Measurements from ENCODE around the gene XYLT1.

Gene XYLT1

DNA sequence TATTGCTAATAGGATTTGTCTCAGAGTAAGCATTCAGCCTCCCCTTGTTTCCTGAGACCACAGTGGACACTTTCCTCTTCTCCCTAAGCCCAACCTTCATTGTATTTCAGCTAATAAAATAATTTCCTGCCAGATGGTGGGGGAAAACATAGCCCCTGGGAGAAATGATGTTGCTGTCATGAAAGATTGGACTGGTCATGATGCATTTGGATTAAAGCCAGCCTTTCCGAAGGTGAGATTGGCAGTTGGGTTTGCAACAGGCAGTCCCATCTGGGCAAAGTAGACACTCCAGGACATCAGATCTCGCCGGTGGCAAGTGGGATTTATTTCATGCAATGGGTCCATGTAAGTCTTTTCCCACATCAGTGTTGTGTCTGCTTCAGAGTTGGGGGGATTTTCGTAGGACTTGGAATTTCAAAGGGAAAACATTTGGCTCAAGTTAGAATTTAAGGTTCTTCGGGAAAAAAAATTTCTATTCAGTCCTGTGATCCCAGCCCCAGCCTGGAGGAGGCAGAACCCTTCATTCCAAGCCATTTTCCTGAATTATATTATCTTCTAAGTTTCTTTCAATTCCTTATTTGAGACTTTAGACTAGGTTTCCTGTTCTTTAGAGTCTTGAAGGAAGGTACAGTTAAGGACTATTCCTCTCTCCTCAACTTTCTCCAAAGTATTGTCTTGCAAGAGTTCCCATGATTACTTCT is 391.7 kb downstream of the XYLT1 start:
- no peaks in the 10 kb centered on the region for H3K79me2 ChIP-seq (ENCODE audit: low read length)
- H3K9me3 ChIP-seq (ENCODE audit: insufficient read depth, low read length), result no peaks in the 10 kb centered on the region
- H3K4me2 ChIP-seq (ENCODE audit: low read length), result no peak overlapping the region
- H4K20me1 ChIP-seq (ENCODE audit: insufficient read depth, low read length), result no peaks in the 10 kb centered on the region
- no peak overlapping the region for H3K4me3 ChIP-seq (ENCODE audit: low read length)
- peaks cover 10% of the 10 kb centered on the region for H3K27me3 ChIP-seq (ENCODE audit: low read depth, low read length)
- H3K4me1 ChIP-seq (ENCODE audit: low read length), result no peaks in the 10 kb centered on the region
- no peak overlapping the region for H2AFZ ChIP-seq (ENCODE audit: low read depth, low read length)
- no peak overlapping the region for H3K27ac ChIP-seq (ENCODE audit: low read length)
- no peak for TF ChIP-seq EZH2phosphoT487 (IDR thresholded peaks at IDR 0.05; ENCODE audit: low read depth)
- TF ChIP-seq, protein P1, sequence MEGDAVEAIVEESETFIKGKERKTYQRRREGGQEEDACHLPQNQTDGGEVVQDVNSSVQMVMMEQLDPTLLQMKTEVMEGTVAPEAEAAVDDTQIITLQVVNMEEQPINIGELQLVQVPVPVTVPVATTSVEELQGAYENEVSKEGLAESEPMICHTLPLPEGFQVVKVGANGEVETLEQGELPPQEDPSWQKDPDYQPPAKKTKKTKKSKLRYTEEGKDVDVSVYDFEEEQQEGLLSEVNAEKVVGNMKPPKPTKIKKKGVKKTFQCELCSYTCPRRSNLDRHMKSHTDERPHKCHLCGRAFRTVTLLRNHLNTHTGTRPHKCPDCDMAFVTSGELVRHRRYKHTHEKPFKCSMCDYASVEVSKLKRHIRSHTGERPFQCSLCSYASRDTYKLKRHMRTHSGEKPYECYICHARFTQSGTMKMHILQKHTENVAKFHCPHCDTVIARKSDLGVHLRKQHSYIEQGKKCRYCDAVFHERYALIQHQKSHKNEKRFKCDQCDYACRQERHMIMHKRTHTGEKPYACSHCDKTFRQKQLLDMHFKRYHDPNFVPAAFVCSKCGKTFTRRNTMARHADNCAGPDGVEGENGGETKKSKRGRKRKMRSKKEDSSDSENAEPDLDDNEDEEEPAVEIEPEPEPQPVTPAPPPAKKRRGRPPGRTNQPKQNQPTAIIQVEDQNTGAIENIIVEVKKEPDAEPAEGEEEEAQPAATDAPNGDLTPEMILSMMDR (IDR thresholded peaks at IDR 0.05; ENCODE audit: low read depth, low read length), result no peak
- no peak overlapping the region for H3K9ac ChIP-seq (ENCODE audit: low read length)
- no peaks in the 10 kb centered on the region for H3K36me3 ChIP-seq (replicated peaks; ENCODE audit: low read depth, low read length)

DNA sequence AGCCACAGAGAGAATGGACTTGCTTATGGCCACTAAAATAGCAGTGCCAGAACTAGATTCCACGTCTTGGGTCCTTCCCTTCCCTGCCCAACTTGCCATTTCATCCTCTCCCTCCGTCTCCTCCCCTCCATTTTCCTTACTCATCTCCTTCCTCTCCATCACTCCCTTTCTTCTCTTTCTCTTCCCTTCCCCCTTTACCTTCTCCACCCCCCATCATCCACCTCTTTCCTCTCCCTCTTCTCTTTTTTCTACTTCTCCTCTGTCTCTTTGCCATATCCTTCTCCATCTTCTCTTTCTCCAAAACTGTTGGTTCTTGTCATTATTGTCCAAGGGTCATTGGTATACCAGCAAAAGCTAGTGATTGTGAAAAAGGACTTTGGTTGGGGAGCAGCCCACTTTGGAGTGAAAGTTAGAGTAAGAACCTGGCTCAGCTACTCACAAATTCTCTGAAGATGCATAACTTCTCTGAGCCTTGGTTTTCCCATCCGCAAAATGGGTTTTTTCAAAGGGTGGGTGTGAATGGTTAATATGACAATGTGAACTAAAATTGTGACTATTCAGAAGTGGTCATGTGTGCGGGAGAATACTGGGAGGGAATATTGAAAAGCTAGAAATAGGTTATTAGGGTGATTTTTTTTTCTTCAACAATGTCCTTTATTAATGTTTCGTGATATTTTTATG is 393.8 kb downstream of the XYLT1 start:
- no peaks in the 10 kb centered on the region for H3K36me3 ChIP-seq (replicated peaks; ENCODE audit: low read depth, low read length)
- no peak for TF ChIP-seq EZH2phosphoT487 (IDR thresholded peaks at IDR 0.05; ENCODE audit: low read depth)
- TF ChIP-seq, protein P1 (IDR thresholded peaks at IDR 0.05; ENCODE audit: low read depth, low read length), result no peak
- no peak overlapping the region for H2AFZ ChIP-seq (ENCODE audit: low read depth, low read length)
- H3K4me2 ChIP-seq (ENCODE audit: low read length), result no peak overlapping the region
- no peak overlapping the region for H3K27ac ChIP-seq (ENCODE audit: low read length)
- H3K79me2 ChIP-seq (ENCODE audit: low read length), result no peaks in the 10 kb centered on the region
- no peaks in the 10 kb centered on the region for H3K9me3 ChIP-seq (ENCODE audit: insufficient read depth, low read length)
- peaks cover 15% of the 10 kb centered on the region for H3K4me1 ChIP-seq (ENCODE audit: low read length)
- H3K9ac ChIP-seq (ENCODE audit: low read length), result no peak overlapping the region
- H3K27me3 ChIP-seq (ENCODE audit: low read depth, low read length), result peaks cover 21% of the 10 kb centered on the region
- H3K4me3 ChIP-seq (ENCODE audit: low read length), result no peak overlapping the region
- no peaks in the 10 kb centered on the region for H4K20me1 ChIP-seq (ENCODE audit: insufficient read depth, low read length)

DNA sequence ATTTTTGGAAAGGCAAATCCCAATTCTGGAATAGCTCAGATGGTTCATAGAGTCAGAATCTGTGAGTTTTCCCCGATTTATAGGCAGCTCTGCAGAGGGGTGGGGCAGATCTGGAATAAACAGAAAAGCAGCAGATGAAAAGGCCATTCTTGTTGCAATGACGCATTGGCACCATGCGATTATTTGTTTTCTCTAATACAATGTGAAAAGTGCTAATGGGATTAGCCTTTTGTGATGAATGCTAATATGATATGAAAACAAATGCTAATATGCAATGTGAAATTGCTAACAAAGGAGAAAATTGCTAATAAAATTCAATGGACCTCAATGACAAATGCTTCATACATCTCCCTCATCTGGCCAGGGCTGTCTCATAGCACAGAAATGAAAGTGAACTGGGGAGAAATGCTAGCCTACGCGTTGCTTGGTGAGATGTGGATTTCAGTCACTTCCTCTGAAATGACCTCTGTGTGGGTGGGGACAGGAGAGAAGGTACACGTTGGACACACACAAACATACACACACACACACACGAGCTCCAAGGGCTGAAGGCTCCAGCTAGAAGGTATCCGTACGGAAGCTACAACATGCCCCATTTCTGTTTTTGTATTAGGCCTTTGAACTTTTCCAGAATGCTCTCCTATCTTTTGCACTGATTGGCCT is 394.5 kb downstream of the XYLT1 start:
- Histone ChIP-seq H2AFZ (ENCODE audit: low read depth, low read length) (no peak overlapping the region), H3K4me3 (ENCODE audit: low read length) (no peak overlapping the region), H3K4me2 (ENCODE audit: low read length) (no peak overlapping the region), H3K9me3 (ENCODE audit: insufficient read depth, low read length) (no peaks in the 10 kb centered on the region), H3K27ac (ENCODE audit: low read length) (no peak overlapping the region), H3K79me2 (ENCODE audit: low read length) (no peaks in the 10 kb centered on the region), H4K20me1 (ENCODE audit: insufficient read depth, low read length) (no peaks in the 10 kb centered on the region), H3K4me1 (ENCODE audit: low read length) (peaks cover 15% of the 10 kb centered on the region), H3K27me3 (ENCODE audit: low read depth, low read length) (peaks cover 21% of the 10 kb centered on the region), H3K36me3 (replicated peaks; ENCODE audit: low read depth, low read length) (no peaks in the 10 kb centered on the region), H3K9ac (ENCODE audit: low read length) (no peak overlapping the region)
- no peak for TF ChIP-seq EZH2phosphoT487 (IDR thresholded peaks at IDR 0.05; ENCODE audit: low read depth)
- TF ChIP-seq, protein P1 (IDR thresholded peaks at IDR 0.05; ENCODE audit: low read depth, low read length), result no peak

DNA sequence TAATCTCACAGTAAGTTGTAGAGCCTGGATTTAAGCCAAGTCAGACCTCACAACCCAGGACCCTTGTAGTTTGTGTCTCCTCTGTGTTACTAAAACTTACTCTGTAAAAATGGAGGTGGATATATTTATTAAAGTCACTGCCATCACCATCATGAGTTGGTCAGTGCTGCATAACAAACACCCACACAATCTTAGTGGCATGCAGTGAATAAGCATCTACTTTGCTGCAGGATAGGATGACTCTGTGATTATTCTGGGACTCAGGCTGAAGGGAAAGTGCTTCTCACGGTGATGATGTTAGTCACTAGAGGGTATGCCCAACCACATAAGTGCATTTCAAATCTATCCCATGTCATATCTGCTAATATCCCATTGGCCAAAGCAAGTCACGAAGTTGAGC is 398.7 kb downstream of the XYLT1 start:
- H4K20me1 ChIP-seq (ENCODE audit: insufficient read depth, low read length), result no peaks in the 10 kb centered on the region
- no peak for TF ChIP-seq EZH2phosphoT487 (IDR thresholded peaks at IDR 0.05; ENCODE audit: low read depth)
- TF ChIP-seq, protein P1 (IDR thresholded peaks at IDR 0.05; ENCODE audit: low read depth, low read length), result no peak
- no peak overlapping the region for H2AFZ ChIP-seq (ENCODE audit: low read depth, low read length)
- H3K4me1 ChIP-seq (ENCODE audit: low read length), result peaks cover 53% of the 10 kb centered on the region
- H3K4me3 ChIP-seq (ENCODE audit: low read length), result no peak overlapping the region
- no peak overlapping the region for H3K27ac ChIP-seq (ENCODE audit: low read length)
- no peaks in the 10 kb centered on the region for H3K79me2 ChIP-seq (ENCODE audit: low read length)
- H3K36me3 ChIP-seq (replicated peaks; ENCODE audit: low read depth, low read length), result peaks cover 3% of the 10 kb centered on the region
- peaks cover 14% of the 10 kb centered on the region for H3K27me3 ChIP-seq (ENCODE audit: low read depth, low read length)
- H3K9ac ChIP-seq (ENCODE audit: low read length), result no peak overlapping the region
- no peak overlapping the region for H3K4me2 ChIP-seq (ENCODE audit: low read length)
- H3K9me3 ChIP-seq (ENCODE audit: insufficient read depth, low read length), result no peaks in the 10 kb centered on the region

Measured in OCI-LY3 (cell line).